ENCODE data around the gene EPC1.
"Not testable (repeated sequence)": the region's sequence is repeated elsewhere in the genome, so short reads cannot be mapped to it uniquely, and the experiment has no call there.

The EPC1 gene

GRCh38 chr10:32346551-32347362 lies at the start of gene EPC1:
Gene EPC1 (minus strand): TSS chr10:32347158. CDS start chr10:32346915, 243 bp downstream.
- DNase-seq, result peak; percentile 32 to 93 (median 82)

GRCh38 chr10:32393911-32394310 lies 47.0 kb upstream of the EPC1 start:
- no peak for DNase-seq

- not testable (repeated sequence) for DNase-seq
Measured at GRCh38 chr10:32392284-32392683, 45.3 kb upstream of the EPC1 start.

- DNase-seq, result no peak
Measured at GRCh38 chr10:32390193-32390592, 43.2 kb upstream of the EPC1 start.

GRCh38 chr10:32388258-32389027 lies 41.5 kb upstream of the EPC1 start:
- DNase-seq, result no peak

GRCh38 chr10:32386623-32387260 lies 39.8 kb upstream of the EPC1 start:
- DNase-seq, result no peak

- DNase-seq, result no peak
Measured at GRCh38 chr10:32384171-32384570, 37.2 kb upstream of the EPC1 start.

GRCh38 chr10:32381165-32381564 lies 34.2 kb upstream of the EPC1 start:
- no peak for DNase-seq

GRCh38 chr10:32379950-32380551 lies 33.1 kb upstream of the EPC1 start:
- no peak for DNase-seq

- DNase-seq, result peak in 2 of 58 donors; percentile 17 to 37
Measured at GRCh38 chr10:32379318-32379949, 32.5 kb upstream of the EPC1 start.

- DNase-seq, result peak; percentile 55 to 97 (median 91)
Measured at GRCh38 chr10:32378363-32379317, 31.7 kb upstream of the EPC1 start.

GRCh38 chr10:32377458-32378259 lies 30.7 kb upstream of the EPC1 start:
- peak in 2 of 58 donors; percentile 34 to 43 for DNase-seq

GRCh38 chr10:32376771-32377170 lies 29.8 kb upstream of the EPC1 start:
- DNase-seq, result no peak

- DNase-seq, result no peak
Measured at GRCh38 chr10:32376097-32376496, 29.1 kb upstream of the EPC1 start.

- no peak for DNase-seq
Measured at GRCh38 chr10:32375631-32376030, 28.7 kb upstream of the EPC1 start.

GRCh38 chr10:32374605-32375004 lies 27.6 kb upstream of the EPC1 start:
- DNase-seq, result no peak

- no peak for DNase-seq
Measured at GRCh38 chr10:32373496-32373895, 26.5 kb upstream of the EPC1 start.

GRCh38 chr10:32373031-32373430 lies 26.1 kb upstream of the EPC1 start:
- DNase-seq, result no peak

Measured in anterior cingulate cortex (tissue), 58 donors.